RWPE1 (cell line): ENCODE data around the gene KRT17.

Experiments used
- CTCF ChIA-PET: fragments of 350-600 bp; sonication (Branson Sonifier 250); formaldehyde crosslinking; extraction: SDS; loops from one replicate; lab custom pipeline; 2021; lab: Yijun Ruan, JAX
- POLR2A ChIA-PET: fragments of 400-600 bp; formaldehyde crosslinking; extraction: SDS; loops from one replicate; lab custom pipeline; 2020; ENCODE audit warnings: antibody characterized with exemption; ENCODE audit not compliant: low non-redundant PET; lab: Yijun Ruan, JAX
- DNase-seq: peaks from one replicate; pipeline ENCODE4 v3.0.0; 2012; ENCODE audit warnings: low spot score
- H3K27ac ChIP-seq: fragments of 450-650 bp; 2 replicates; pipeline ENCODE4 v1.5.1; 2017
- TF ChIP-seq, protein P1 (sequence below): fragments of 450-650 bp; conservative IDR thresholded peaks from 2 replicates; pipeline ENCODE4 v1.5.1; 2017; ENCODE audit warnings: low read depth, mild to moderate bottlenecking

Gene KRT17

DNA sequence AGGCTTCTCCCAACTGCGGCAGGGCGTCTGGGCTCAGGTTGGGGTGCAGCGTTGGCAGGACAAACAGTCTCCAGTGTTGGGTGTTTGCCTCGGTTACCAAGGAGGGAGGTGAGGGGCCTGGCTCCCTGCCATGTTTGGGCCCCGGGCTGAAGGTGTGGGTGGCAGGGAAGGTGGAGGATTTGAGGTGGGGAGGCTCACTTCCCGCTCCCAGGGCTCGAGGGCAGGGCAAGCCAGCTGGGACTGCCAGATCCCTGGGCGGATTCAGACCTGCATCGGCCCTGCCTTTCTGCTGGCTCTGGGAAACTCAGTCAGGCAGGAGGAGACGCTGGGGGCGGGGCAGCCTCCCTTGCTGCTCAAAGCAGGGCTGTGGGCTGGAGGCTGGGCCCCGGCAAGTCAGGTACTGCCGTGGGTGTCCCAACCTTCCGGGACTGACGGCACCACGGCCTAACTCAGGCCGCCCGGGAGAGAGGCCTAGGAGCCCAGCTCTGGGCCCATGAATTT, 31.3 kb upstream of the KRT17 start:
- peak overlapping the region; percentile 100 for H3K27ac ChIP-seq
- DNase-seq: peak; percentile 95
- POLR2A ChIA-PET: interaction anchor here (1.2 kb wide), 1 partner anchor 34 kb away, joined by 5 read pairs; the partner anchor contains the start of gene EIF1

DNA sequence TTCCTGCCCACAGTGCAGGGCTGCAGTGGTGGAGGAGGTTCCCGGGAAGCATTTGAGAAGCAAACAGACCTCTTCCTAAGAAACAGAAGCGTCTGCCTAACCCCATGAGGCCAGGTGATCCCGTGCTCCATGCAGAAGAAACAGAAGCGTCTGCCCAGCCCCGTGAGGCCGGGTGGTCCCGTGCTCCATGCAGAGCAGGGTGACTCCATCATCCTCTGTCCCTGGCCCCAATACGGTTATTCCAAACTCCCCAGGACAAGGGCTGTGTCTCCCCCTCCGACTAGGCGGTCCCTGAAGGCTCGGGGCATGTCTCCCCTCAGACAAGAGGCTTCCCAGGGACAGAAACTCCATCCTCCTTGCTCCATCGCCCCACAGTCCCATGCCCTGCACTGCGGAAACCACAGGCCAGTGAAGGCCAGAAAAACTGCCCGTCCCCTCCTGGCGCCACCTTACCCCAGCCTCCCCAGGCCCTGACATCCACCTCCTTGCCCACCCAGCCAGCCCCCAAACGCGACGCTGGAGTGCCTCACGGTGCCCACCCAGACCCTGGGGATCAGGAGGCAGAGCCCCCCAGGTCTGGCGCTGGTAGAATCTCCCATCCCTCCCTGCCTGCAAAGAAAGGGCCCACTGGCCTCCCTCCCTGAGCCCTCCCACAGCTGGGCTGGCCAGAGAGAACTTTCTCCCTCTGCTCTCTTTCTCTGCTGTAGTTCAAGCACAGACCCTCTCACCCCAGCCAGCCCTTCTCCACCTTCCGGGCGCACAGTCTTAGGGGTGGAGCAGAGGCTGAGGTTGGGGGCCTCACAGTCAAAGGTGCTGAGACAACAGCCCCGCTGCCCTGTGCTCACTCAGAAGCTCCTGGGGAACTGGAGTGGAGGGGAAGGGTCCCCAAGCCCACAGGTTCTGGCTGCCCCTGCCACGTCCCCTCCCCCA, 30.6 kb upstream of the KRT17 start:
- ChIA-PET CTCF (interaction anchor here (0.6 to 13.5 kb wide), 4 partner anchors 9 to 106 kb away, joined by 4 to 321 read pairs (median 11); no protein-coding TSS in a partner anchor), POLR2A (interaction anchor here (0.6 to 1.4 kb wide), 5 partner anchors 8 to 35 kb away, joined by 3 to 6 read pairs (median 3); partner anchors contain the start of genes EIF1 and KRT17)
- no peak for DNase-seq
- TF ChIP-seq, protein P1, sequence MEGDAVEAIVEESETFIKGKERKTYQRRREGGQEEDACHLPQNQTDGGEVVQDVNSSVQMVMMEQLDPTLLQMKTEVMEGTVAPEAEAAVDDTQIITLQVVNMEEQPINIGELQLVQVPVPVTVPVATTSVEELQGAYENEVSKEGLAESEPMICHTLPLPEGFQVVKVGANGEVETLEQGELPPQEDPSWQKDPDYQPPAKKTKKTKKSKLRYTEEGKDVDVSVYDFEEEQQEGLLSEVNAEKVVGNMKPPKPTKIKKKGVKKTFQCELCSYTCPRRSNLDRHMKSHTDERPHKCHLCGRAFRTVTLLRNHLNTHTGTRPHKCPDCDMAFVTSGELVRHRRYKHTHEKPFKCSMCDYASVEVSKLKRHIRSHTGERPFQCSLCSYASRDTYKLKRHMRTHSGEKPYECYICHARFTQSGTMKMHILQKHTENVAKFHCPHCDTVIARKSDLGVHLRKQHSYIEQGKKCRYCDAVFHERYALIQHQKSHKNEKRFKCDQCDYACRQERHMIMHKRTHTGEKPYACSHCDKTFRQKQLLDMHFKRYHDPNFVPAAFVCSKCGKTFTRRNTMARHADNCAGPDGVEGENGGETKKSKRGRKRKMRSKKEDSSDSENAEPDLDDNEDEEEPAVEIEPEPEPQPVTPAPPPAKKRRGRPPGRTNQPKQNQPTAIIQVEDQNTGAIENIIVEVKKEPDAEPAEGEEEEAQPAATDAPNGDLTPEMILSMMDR: no peak
- peak overlapping the region; percentile 100 for H3K27ac ChIP-seq

More for the DNA sequence above, 31.3 kb upstream of the KRT17 start:
- CTCF ChIA-PET: interaction anchor here (0.6 to 3.9 kb wide), 4 partner anchors 10 to 334 kb away, joined by 4 to 18 read pairs (median 4); no protein-coding TSS in a partner anchor
- TF ChIP-seq, protein P1: no peak

DNA sequence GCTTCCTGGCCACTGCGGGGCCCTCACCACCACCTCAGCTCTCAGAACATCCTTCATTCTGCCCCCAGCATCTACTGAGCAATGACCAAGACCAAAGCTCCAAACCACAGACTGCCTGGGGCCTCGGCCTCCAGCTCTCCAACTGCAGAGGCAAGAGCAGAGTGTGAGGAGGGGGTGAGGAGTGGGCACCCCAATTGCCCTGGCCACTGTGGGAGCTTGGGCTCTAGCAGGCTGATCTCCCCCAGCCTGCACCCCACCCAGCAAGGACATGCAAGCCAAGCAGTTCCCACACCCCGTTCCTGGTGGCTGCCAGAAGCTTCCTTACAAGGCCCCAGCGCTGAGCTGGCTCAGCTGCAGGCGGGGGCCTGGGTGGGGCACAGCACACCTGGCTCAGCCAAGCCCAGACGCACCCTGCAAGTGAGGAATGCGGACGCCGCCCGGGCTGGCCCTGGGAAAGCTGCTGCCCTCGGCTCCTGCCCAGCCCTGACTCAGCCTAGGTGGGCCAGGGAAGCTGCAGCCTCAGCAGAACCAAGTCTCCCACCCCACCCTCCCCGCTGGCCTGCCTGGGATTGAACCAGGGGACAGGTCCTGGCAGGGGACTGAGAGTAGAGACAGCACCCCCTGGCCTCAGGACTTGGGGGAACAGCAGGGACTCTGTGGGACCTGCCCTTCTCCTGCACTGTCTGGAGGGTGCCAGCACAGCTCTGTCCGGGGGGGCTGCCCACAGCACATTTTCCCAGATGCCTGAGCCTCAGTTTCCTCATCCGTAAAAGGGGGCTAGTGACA, 29.7 kb upstream of the KRT17 start:
- ChIA-PET CTCF (interaction anchor here (0.7 to 13.5 kb wide), 3 partner anchors 9 to 135 kb away, joined by 3 to 321 read pairs (median 18); partner anchors contain the start of gene KRT15), POLR2A (interaction anchor here (0.6 to 1.4 kb wide), 8 partner anchors 9 to 35 kb away, joined by 3 to 6 read pairs (median 4); partner anchors contain the start of gene KRT17)
- peak overlapping the region; percentile 100 for H3K27ac ChIP-seq
- TF ChIP-seq, protein P1: no peak
- peak; percentile 94 for DNase-seq

DNA sequence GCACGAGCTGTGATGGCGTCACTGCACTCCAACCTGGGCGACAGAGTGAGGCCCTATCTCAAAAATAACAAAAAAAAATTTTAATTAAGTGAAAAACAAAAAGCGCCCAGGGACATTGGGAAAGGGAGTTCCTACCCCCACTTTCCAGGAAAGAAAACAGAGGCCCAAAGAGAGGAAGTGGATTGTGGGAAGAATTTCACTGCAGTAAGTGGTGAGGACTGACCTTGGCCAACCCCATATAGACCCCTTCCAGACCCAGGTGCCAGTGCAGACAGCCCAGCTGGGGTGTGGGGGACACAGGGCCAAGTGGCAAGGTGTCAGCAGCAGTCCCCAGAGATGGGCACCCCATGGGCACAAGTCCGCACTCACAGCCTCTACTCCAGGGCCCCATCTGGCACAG, 29.0 kb upstream of the KRT17 start:
- POLR2A ChIA-PET: interaction anchor here (0.6 to 1.4 kb wide), 7 partner anchors 9 to 36 kb away, joined by 3 to 6 read pairs (median 4); no protein-coding TSS in a partner anchor

DNA sequence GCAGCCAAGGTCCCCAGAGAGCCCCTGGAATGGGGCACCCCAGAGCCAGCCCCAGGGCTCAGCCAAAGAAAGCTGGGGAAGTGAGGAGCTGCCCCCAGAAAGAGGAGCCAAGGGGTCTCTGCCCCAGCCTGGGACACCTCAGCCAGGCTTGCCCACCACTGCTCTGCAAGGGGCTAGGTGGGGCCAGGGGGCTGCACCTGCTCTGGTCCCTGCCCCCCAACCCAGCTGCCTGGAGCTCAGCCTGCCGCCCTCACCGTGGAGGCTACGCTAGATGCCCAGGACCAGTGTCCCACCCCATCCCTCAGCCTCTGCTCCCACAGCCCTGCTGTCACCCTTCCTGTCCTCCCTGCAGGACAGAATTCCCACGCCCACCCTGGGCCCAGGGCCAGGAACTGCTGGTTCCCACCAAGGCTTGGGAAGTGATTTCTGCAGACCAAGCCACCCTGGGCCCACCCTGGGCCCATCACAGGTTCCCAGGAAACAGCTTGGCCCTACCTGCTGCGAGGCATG, 28.1 kb upstream of the KRT17 start:
- H3K27ac ChIP-seq: peak overlapping the region; percentile 100
- TF ChIP-seq, protein P1: no peak
- ChIA-PET CTCF (interaction anchor here (0.7 to 13.5 kb wide), 3 partner anchors 11 to 1187 kb away, joined by 3 to 321 read pairs (median 11); no protein-coding TSS in a partner anchor), POLR2A (interaction anchor here (0.5 kb wide), 1 partner anchor 877 kb away, joined by 3 read pairs; no protein-coding TSS in a partner anchor)
- DNase-seq: no peak

More for the DNA sequence above, 29.0 kb upstream of the KRT17 start:
- CTCF ChIA-PET: interaction anchor here (0.7 to 13.5 kb wide), 3 partner anchors 10 to 134 kb away, joined by 3 to 321 read pairs (median 18); partner anchors contain the start of gene KRT15
- H3K27ac ChIP-seq: peak overlapping the region; percentile 100
- TF ChIP-seq, protein P1: no peak
- no peak for DNase-seq
